Urothelium cell line (cell line): ENCODE measurements around the gene LURAP1L.

Experiments used
- DNase-seq: peaks from one replicate; pipeline ENCODE4 v3.0.0; 2011; ENCODE audit warnings: low spot score, mixed read lengths
- FAIRE-seq: peaks from 2 replicates; lab custom pipeline; 2011; peaks lifted over from hg19 to GRCh38; lab: Jason Lieb, UNC

LURAP1L gene, protein sequence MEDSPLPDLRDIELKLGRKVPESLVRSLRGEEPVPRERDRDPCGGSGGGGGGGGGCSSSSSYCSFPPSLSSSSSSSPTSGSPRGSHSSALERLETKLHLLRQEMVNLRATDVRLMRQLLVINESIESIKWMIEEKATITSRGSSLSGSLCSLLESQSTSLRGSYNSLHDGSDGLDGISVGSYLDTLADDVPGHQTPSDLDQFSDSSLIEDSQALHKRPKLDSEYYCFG

DNA sequence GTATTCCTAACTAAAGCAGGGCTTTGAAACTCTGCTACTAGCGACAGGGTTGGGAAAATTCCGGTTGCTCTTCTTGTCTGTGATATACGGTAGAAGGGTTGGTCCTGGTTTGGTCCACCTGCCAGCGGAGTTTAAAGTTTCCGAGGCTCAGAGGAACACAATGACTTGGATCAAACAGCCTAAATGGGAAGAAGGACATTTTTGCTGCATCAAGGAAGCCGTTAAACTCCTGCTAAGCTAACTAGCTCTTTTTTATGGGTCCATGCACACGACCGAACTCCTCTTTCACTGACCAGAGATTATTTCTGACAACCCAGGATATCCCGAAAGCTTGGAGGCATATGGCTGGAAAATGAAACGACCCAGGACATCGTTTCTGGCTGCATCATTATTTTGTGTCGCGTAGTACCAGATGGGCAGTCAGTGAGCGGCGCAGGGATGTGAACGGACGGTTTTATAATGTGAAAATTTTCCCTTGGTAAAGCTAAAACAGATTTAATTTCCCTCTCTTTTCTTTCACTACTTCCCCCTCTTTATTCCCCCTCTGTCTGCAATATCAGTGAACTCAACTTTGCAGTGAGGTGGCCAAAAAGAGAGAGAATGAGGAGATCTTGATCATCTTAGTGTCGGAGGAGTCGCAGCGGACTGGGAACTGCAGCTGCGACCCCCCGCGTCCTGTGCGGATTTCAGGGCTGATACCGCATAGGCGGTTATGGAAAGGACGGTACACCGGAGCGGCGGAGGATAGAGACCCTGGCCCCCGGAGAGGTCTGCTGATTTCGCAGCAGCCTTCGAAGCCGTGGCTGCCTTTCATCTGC, at the start of gene LURAP1L:
Gene LURAP1L, plus strand, starts transcription at position 160 of the 818 bp plus-strand sequence. CDS start 696 bp downstream, outside the sequence.
- FAIRE-seq, result no peak
- DNase-seq, result peak; percentile 39

- no peak for FAIRE-seq
- DNase-seq, result no peak
Measured at GRCh38 chr9:12726795-12727194, 48.0 kb upstream of the LURAP1L start.

GRCh38 chr9:12730198-12730597, 44.6 kb upstream of the LURAP1L start:
- FAIRE-seq (no peak), DNase-seq (no peak)

DNA sequence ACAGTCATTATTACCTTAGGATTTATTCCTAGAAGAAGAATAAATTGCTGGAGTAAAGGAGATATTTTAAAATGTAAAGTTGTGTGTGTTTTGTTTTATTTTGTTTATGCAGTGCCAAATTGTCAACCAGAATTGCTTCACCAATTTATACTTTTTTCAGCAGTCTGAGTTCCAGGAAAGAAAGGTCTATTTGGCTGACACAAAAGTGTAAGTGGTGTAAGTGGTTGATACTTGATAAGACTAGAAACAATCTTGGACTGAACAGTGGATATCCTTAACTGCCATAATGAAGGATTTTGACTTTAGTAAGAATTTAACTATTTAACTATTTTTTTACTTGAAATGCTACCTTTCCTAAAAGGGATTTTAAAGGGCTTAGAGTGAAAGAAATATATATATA, 43.9 kb upstream of the LURAP1L start:
- DNase-seq (no peak), FAIRE-seq (no peak)

- DNase-seq (no peak), FAIRE-seq (no peak)
Measured at GRCh38 chr9:12732971-12733370, 41.8 kb upstream of the LURAP1L start.

DNA sequence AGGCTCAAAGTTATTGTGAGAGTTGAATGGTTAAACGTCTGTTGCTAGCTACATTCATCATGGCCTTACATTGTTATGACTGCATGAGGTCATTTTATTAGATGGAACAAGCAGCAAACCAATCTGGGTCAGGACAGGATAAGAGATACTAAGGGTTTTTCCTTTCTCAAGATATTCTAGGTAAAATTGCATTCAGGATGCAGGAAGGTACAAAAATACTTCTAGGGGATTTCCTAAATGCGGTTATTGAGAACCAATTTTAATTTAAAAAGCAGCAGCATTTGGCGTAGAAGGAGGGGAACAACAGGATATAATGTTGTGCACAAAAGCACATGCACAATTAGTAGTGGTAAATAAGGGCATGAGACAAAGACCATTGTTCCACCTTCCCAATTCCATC, 39.2 kb upstream of the LURAP1L start:
- DNase-seq (no peak), FAIRE-seq (no peak)

GRCh38 chr9:12737871-12738270, 36.9 kb upstream of the LURAP1L start:
- FAIRE-seq, result no peak
- DNase-seq, result no peak

DNA sequence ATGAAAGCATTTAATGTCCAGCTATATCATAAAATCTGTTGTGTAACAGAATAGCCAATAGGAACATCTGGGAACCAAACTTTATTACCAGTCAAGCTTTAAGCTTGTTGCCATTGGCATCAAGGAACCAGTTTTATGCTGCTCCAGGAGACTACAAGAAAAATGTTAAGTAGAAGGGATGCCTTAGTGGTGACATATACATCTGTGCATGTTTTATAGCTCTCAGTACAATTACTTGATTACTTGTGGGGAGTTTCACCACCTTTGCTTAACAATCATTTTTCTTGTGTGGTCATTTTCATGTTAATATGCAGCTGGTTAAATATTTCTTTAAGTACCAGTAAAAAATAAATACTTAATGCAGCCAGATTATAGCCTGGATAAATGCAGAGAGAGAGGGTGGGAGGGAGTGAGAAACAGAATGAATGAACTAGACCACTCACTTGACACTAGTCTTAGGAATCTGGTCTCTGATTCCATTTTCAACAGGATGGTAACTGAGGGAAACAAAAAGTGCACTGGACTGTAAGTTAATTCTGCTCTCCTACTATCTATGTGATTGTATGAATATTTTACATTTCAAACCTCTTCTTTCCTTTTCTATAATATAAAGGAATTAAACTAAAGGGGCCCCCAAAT, 35.7 kb upstream of the LURAP1L start:
- FAIRE-seq, result no peak
- no peak for DNase-seq

DNA sequence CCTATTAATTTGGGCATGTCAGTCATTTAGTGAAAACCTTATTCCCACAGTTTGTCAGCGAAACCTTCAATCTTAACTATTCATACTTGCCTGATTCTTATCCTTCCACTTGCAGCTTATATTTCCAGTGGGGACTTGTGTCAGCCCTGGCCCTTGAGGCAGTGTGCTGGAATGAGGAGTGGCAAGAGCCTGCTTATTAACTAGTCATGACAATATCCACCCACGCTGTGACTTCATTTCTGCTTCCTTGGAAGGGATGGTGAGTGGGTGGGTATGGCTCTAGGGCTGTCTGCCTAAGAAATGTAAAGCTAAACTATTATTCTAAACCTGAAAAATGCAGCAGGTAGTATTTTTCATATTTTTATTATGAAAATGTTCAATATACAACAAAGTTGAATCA, 34.0 kb upstream of the LURAP1L start:
- no peak for DNase-seq

DNA sequence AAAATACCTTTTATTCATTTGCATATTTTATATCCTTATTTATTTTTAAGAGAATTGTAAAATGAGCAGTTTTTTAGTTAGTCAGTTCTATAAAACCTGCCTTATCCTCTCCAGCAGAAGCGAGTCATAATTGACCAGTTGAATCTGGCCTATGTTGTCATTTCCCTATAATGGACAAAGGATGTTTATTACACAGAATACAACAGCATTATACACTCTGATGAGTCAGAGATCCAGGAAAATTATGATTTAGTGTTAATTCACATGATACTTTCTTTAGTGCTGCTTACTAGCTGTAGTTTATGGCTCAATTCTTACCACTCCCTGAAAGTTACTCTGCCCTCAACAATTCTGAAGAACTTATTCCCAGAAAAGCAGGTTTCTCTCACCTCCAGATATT, 26.8 kb upstream of the LURAP1L start:
- FAIRE-seq (no peak), DNase-seq (no peak)

More for the DNA sequence above, 34.0 kb upstream of the LURAP1L start:
- no peak for FAIRE-seq

DNA sequence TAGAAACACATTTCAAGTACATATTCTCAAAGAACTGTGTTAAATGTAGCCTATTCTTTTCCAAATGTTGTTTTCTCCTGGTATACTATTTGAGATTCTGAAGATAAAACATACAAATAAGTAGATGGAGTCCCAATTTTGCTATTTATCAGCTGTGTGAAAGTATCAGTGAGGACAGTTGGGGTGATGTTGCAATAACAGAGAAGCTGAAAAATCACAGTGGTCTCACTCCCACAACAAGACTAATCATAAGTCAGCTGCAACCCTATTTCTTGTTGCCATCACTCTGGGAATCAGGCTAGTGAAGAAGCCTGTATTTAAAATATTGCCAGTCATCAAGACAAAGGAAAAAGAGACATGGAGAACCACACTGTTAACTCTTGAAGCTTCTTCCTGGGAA, 25.9 kb upstream of the LURAP1L start:
- DNase-seq (no peak), FAIRE-seq (no peak)

DNA sequence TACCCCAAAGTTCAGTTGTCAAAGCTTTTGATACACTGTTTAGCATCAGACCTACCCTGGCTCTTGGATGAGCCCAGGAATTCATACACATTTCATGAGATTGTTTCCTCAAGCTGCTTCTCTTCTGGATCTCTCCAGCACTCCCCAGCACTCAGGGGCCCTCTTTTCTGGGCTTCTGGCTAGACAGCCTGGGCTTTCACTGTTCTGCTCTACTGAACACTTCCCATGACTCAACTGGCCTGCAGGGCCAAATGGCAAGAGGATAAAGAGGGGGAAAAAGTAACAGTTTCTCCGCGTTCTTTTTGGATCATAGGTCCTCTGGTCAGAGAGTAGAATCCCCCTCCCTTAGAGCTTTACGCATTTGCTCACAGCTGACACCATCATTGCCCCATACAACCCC, 20.9 kb upstream of the LURAP1L start:
- FAIRE-seq, result no peak
- DNase-seq, result no peak

GRCh38 chr9:12759761-12760160, 15.1 kb upstream of the LURAP1L start:
- DNase-seq (no peak), FAIRE-seq (no peak)

- DNase-seq, result no peak
- no peak for FAIRE-seq
Measured at GRCh38 chr9:12760758-12761157, 14.1 kb upstream of the LURAP1L start.

DNA sequence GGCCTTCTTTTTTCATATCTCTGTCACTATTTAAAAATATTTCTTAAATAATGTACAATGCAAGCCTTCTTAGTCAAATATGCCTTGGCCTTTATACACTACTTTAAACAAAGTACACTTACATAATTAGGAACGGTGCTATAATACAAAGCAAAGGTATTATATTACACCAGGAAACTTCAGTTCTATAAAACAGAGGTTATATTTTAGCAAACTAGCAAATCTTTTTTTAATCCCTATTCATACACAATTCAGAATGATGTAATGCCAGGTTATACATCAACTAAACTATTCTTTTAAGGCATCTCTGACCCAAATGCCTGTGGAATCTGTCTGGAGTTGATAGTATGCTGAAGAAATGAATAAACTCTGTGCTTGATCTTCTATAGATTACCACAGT, 10.7 kb upstream of the LURAP1L start:
- no peak for FAIRE-seq
- DNase-seq, result no peak

- FAIRE-seq, result no peak
- DNase-seq, result no peak
Measured at GRCh38 chr9:12765088-12765798, 9.6 kb upstream of the LURAP1L start.

DNA sequence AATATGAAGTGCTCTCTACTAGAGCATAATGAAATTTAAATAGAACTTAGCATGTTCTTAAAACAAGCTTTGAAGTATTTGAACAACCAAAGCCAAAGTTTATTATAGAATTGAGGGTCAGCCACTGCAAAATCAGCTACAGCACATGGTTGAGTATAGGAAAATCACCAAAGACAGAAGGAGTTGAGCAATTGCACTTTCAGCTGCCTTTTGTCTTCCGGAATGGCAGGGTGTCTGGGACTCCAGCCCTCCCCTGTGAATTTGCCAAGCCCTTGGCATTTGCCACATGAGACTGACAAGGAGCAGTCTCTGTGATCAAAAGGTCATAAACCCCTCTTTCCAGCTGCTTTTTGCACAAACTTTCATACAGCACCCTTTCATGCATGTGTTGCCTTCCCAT, 8.5 kb upstream of the LURAP1L start:
- no peak for DNase-seq
- no peak for FAIRE-seq

DNA sequence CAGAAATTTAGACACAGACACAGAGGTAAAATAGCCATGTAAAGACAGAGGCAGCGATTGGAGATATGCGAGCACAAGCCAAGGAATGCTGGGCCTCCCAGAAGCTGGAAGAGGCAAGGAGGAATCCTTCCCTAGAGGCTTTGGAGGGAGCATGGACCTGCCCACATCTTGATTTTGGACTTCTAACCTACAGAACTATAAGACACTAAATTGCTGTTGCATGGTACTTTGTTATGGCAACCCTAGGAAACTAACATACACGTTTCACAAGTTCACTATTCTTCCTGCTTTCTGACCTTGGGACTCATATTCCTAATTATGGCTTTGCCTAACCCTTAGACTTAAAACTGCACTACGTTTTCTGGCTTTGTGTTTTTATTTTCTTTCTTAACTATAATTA, 4.6 kb upstream of the LURAP1L start:
- no peak for DNase-seq
- FAIRE-seq, result no peak

DNA sequence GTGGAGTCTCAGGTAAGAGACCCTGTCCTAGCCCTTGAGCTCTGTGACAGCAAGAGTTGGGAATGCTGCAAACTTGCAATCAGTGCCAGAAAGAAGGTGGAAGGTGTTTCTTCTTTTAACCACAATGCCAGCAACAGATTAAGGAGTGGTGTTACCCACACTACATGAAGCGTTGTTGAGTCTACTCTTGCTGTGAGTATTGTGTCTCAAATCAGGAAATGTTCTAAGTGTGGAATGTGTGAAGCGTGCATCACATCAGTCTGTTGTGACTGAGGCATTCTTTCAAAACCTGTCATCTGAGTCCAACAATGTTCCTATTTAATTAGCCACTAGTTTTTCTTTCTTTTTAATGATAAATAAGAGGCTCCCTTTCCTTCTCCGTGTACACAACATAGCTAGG, 2.9 kb upstream of the LURAP1L start:
- DNase-seq, result no peak

DNA sequence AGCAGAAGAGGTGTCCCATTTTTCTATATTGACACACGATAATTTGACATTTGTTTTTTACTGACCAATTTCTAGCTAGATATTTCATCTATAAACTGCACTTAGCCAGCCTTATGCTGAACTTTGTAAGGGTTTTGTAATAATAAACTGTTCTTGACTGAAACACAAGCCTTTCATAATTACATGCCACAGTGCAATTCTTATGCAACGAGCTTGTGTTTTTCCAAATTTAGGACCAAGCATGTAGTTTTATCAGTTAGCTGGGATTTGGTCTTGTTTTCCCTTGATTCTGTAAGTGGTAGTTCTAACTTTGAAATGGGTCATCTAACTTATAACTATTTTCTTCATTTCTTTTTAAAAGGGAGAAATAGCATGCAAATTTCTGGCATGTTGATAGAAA, 1.3 kb upstream of the LURAP1L start:
- FAIRE-seq, result no peak
- no peak for DNase-seq

More for the DNA sequence above, 2.9 kb upstream of the LURAP1L start:
- FAIRE-seq, result no peak
